Mucosa of descending colon (tissue), 3 donors: ENCODE measurements around the gene EGFL8. TPM values are rescaled to one million over a fixed set of nuclear protein-coding genes. Genes with fewer than 3 reads are reported as not detected.

Source experiments
- ATAC-seq: fragments of 200-7000 bp; cut with Tn5 transposase; one replicate; pipeline ENCODE4 v1.9.1; 2020; ENCODE audit warnings: mild to moderate bottlenecking, moderate library complexity
- DNase-seq, 3 donors: peaks; one replicate each; pipeline ENCODE4 v3.0.0-alpha.2; 2020
- H3K36me3 ChIP-seq: fragments of 200-600 bp; one replicate; pipeline ENCODE4 v1.8.0; 2021; ENCODE audit warnings: low read depth, mild to moderate bottlenecking
- H3K4me1 ChIP-seq: fragments of 200-600 bp; one replicate; pipeline ENCODE4 v1.8.0; 2021; ENCODE audit warnings: low read depth, mild to moderate bottlenecking
- H3K4me3 ChIP-seq: fragments of 200-600 bp; one replicate; pipeline ENCODE4 v1.8.0; 2021; ENCODE audit warnings: mild to moderate bottlenecking
- H3K9me3 ChIP-seq: fragments of 200-600 bp; one replicate; pipeline ENCODE4 v1.8.0; 2021; ENCODE audit warnings: mild to moderate bottlenecking
- intact Hi-C, 2 donors: fragments of 100-400 bp; cut with DNase I in 1 of 2; cut with micrococcal nuclease in 1 of 2; formaldehyde crosslinking; loops; one replicate each; pipeline versions ENCODE4 v1.11.0 to v1.11.1; 2022; cut with DNase I, micrococcal nuclease
- total RNA-seq, 3 donors: library from RNA; stranded (reverse); fragmentation: NEBNext Ultra II Directional in 2 of 3; extraction: Animal tissue kit (Norgen Biotek cat#: 25700) in 2 of 3; gene quantifications; one replicate each; pipeline versions ENCODE4 v1.2.1 to v1.2.4, GENCODE V29; 2021 to 2023
- TF ChIP-seq, protein P1 (sequence below): fragments of 200-600 bp; IDR thresholded peaks from one replicate; pipeline ENCODE4 v1.8.0; 2022; ENCODE audit warnings: antibody characterized with exemption, mild to moderate bottlenecking
- donor health status: DM: no; HTN: no; CAD: no; lungs with moderate emphysema.
- donor health status: DM: no; HTN: no; CAD: no.
- donor health status: DM: no; HTN: yes; CAD: no.

EGFL8 gene
- total RNA-seq, 3 donors from 2014 or later = 16.9 to 32.1 (median 21.5) TPM

- Histone ChIP-seq H3K4me1 (peaks cover 12% of the 10 kb centered on the region), H3K4me3 (no peak overlapping the region), H3K36me3 (peaks cover 5% of the 10 kb centered on the region), H3K9me3 (no peaks in the 10 kb centered on the region)
- DNase-seq (no peak), ATAC-seq (no peak)
- intact Hi-C loops = no loop called here
- TF ChIP-seq, protein P1, sequence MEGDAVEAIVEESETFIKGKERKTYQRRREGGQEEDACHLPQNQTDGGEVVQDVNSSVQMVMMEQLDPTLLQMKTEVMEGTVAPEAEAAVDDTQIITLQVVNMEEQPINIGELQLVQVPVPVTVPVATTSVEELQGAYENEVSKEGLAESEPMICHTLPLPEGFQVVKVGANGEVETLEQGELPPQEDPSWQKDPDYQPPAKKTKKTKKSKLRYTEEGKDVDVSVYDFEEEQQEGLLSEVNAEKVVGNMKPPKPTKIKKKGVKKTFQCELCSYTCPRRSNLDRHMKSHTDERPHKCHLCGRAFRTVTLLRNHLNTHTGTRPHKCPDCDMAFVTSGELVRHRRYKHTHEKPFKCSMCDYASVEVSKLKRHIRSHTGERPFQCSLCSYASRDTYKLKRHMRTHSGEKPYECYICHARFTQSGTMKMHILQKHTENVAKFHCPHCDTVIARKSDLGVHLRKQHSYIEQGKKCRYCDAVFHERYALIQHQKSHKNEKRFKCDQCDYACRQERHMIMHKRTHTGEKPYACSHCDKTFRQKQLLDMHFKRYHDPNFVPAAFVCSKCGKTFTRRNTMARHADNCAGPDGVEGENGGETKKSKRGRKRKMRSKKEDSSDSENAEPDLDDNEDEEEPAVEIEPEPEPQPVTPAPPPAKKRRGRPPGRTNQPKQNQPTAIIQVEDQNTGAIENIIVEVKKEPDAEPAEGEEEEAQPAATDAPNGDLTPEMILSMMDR = no peak
These were observed 34.5 kb downstream of the EGFL8 start for GRCh38 chr6:32198866-32199265.

- Histone ChIP-seq H3K36me3 (no peaks in the 10 kb centered on the region), H3K4me1 (peaks cover 3% of the 10 kb centered on the region), H3K9me3 (no peaks in the 10 kb centered on the region), H3K4me3 (no peak overlapping the region)
- no peak for ATAC-seq
- intact Hi-C loops = no loop called here
- TF ChIP-seq, protein P1 = no peak
- no peak for DNase-seq
These were observed 36.5 kb downstream of the EGFL8 start for GRCh38 chr6:32200711-32201475.

DNA sequence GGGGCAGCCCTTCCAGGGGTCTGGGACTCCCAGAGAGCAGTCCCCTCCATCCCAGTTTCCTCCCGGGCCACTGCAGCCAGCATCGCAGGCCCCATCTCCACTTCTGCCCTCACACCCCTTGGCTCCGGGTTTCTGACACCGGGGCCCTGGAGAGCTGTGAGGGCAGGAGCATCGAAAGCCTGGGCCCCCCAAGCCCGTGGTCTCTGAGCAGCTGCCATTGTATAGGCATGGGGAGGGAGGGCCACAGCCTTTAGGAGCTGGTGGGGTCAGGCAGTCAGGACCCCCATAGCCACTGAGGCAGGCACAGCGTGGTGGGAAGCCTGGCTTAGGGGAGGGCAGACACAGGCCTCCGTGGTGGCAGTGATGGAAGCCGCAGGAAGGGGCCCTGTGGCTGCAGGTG lies 37.8 kb downstream of the EGFL8 start:
- ATAC-seq (no peak), DNase-seq (no peak)
- intact Hi-C loops = no loop called here
- Histone ChIP-seq H3K4me1 (no peaks in the 10 kb centered on the region), H3K9me3 (no peaks in the 10 kb centered on the region), H3K36me3 (no peaks in the 10 kb centered on the region), H3K4me3 (no peak overlapping the region)
- TF ChIP-seq, protein P1 = no peak

DNA sequence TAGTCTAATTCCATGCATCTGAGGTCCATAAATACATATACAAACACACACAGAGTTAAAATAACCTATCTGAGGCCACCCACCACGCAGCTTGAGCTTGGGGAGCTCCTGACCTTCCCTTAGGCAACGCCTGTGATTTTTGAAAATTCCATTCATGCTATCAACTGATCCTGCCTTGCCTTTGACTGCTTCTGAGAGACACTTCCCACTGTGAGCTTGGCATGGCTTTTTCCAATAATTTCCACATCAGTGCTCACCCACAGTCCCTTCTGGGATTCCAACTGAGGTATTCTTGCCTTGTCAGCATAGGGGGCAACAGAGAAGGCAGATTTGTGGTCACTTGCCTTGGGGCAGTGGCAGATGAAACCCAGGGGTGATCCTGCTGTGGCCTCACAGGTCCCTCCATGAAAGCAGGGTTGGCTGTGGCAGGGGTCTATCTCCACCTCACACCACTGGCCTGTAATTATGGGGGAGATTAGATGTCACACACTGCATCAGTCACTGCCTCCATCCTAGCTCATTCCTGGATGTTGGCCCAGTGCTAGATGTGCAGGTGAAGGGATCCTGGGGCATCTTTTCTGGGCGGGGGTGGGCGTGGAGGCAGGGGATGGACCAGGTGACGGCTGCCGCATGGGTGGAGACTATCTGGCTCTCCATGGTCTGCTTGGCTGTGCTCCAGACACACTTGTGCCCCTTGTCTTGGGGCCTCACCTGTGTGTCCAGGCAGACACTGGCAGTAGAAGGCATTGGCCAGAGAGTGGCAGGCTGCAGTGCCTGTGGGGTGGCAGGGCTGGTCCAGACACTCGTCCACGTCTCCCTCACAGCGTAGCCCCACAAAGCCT lies 39.3 kb downstream of the EGFL8 start:
- TF ChIP-seq, protein P1 = no peak
- DNase-seq = no peak
- no peak for ATAC-seq
- H3K9me3 ChIP-seq = no peaks in the 10 kb centered on the region
- intact Hi-C loops = no loop called here
- no peaks in the 10 kb centered on the region for H3K36me3 ChIP-seq
- no peak overlapping the region for H3K4me3 ChIP-seq
- H3K4me1 ChIP-seq = no peaks in the 10 kb centered on the region

DNA sequence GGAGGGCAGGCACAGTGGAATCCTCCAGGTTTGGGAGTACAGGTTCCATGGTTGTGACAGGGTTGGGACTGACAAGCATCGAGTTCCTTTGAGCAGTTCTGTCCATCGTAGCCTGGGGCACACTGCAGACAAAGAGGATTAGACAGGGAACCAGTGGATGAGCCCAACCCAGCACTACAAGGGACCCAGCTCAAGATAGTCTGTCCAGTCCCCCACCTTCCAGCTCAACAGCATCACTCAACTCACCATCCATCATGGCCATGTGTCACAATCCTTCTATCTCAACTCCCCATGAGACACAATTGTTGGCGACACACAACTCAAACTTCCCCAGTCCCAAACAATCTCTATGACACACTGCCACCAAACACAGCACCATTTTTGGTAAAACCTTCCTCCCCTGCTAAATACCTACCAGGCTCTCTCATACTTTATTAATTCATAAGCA lies 39.9 kb downstream of the EGFL8 start:
- intact Hi-C loops = no loop called here
- TF ChIP-seq, protein P1 = no peak
- Histone ChIP-seq H3K9me3 (no peaks in the 10 kb centered on the region), H3K36me3 (no peaks in the 10 kb centered on the region), H3K4me3 (no peak overlapping the region), H3K4me1 (no peaks in the 10 kb centered on the region)
- no peak for ATAC-seq
- DNase-seq = no peak
